SH-SY5Y (cell line): ENCODE data around the gene KIF3B.

ENCODE experiments used
- GATA2 ChIP-seq: IDR thresholded peaks from 2 replicates; pipeline ENCODE4 v1.6.1; 2011; ENCODE audit warnings: mild to moderate bottlenecking, low read depth, low read length
- GATA3 ChIP-seq: IDR thresholded peaks from 2 replicates; pipeline ENCODE4 v1.6.1; 2011; ENCODE audit warnings: low read depth, mild to moderate bottlenecking, low read length, moderate library complexity

KIF3B gene

DNA sequence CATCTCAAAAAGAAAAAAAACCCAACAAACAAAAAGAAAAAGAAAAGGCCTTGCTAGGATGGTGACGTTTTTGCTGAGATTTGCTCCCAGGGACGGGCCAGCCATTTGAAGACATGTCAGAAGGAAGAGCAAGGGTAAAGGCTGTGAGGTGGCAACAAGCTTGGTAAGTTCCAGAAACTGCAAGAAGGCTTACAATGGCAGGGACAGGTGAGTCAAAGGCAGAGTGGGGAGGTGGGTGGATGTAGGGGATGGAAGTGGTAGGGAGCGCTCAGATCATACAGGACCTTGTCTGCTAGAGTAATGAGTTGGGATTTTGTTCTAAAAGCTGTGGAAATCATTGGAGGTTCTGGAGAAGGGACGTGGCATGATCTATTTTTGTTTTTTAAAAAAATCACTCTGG lies 4.3 kb downstream of the KIF3B start:
- TF ChIP-seq GATA3 = no peak
- no peak for TF ChIP-seq GATA2

DNA sequence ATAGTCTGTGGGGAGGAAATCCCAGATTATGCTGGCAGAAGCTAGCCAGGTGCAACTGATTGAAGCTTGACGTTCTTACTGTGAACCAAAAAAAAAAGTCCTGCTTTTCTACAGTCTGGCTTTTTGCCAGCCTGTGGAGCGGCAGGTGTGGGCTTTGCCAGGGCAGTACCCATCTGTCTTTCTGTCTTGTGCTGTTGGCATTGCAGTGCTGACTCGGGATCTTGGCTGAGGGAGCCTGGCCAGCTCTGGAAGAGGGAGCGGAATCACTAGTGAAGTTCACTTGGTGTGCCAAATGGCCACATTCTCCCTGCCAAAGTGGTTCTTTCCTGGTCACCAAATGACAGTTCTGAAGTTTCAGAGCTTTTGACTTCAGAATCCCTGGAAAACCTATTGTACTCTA lies 5.0 kb downstream of the KIF3B start:
- TF ChIP-seq GATA2 (no peak), GATA3 (no peak)

DNA sequence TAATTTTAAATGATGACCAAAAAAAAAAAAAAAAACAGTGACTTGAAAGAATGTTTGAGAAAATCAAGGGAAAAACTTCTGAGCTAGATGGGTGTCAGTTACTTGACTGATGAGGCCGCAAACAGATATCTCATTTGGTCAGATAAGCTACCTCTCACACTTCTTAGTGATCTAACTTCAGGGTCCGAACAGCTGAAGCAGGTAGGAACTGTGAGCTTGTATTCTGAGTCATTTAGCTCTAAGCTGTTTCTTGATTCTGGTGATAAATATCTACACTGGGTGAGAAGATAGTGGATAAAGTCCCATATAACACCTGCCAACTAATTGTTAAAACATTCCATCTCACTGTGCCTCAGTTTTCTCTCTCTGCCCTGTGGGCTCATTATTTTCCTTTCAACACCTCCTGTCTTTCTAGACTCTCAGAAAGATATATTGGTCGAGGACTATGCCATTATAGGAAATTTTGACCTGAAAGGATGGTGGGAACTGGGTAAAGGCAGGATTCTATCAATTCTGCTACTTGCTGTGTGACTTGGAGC lies 7.7 kb downstream of the KIF3B start:
- TF ChIP-seq GATA2 = no peak
- TF ChIP-seq GATA3 = no peak

DNA sequence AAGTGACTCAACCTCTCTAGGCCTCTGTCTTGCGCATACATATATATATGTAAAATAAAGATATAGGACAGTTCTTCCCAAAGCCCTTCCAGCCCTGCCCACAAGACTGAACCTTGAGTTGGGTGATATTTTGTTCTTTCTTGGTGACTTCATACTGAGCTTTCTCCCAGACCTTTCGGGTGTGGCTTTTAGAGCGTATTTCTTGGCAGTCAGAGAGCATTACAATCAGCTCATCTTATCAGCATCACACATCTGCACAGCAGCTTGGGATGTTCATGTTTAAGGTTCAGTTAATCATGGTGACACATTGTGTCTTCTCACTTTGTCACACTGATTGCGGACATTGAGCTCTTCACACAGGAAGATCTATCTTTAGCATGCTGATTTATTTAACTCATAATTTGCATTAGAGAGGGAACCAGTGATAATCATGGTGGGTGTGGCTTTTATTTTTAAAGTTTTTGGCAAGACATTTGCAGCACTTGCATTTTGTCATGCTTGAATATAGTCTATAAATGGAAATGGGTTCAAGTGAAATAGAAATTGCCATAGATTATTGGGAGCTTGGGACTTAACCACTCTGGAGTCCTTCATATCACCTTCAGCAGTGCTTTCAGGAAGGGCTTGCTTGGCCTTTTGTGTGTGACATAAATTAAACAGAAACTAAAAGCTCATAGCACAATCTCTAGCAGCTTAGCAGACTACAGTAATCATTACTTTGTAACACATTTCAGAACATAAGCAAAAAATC lies 8.3 kb downstream of the KIF3B start:
- TF ChIP-seq GATA3 (no peak), GATA2 (no peak; the same call in 1 of the 2 replicates)

DNA sequence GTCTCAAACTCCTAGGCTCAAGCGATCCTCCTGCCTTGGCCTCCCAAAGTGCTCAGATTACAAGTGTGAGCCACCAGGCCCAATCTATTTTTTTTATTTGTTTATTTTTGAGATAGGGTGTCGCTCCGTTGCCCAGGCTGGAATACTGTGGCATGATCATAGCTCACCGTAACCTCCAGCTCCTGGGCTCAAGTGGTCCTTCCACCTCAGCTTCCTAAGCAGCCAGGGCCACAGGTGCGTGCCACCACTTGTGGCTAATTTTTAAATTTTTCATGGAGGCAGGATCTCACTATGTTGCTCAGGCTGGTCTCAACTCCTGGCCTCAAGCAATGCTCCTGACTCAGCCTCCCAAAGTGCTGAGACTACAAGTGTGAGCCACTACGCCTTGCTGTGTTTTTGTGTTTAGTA lies 9.8 kb downstream of the KIF3B start:
- no peak for TF ChIP-seq GATA2
- no peak for TF ChIP-seq GATA3

DNA sequence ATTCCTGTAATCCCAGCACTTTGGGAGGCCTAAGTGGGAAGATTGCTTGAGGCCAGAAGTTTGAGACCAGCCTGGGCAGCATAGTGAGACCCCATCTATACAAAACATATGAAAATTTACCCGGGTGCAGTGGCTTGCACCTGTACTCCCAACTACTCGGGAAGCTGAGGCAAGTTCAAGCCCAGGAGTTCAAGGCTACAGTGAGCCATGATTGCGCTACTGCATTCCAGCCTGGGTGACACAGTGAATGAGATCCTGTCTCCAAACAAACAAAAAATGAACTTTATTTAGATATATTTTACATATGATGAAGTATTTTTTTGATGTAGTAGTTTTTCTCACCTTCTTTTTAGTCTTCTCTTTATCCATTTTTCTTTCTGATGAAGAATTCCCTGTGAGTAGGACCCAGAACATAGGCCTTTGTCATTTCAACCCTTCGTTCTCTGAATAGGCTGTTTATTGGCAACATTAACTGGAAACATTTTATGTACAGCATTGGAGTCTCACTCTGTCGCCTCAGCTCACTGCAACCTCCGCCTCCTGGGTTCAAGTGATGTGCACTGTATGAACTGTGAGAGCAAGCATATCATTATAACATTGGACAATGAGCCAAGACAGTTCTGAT lies 10.9 kb downstream of the KIF3B start:
- no peak for TF ChIP-seq GATA2
- TF ChIP-seq GATA3 = no peak

DNA sequence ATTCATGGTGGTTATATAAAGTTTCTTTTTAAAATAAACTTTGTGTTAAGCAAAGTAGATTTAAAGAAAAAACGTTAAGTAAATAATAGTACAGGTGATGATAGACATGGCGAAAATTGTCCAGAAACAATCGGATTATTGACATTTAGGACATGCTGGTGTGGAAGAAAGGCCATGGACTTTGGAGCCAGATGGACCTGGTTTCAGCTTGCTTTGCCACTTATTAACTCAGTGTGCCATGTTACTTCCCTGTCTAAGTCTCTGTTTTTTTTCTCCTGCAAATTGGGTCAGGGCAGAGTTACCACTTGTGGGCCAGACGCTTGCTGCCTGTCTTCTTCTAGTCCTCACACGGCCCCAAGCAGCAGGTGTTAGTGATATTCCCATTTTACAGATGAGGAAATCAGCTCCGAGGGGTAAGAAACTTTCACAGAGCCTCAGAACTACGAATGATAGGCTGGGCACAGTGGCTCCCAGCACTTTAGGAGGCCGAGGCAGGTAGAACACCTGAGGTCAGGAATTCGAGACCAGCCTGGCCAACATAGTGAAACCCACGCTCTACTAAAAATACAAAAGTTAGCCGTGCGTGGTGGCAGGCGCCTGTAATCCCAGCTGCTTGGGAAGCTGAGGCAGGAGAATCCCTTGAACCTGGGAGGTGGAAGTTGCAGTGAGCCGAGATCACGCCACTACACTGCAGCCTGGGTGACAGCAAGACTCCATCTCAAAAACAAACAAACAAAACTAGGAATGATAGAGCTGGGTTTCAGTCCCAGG lies 12.4 kb downstream of the KIF3B start:
- TF ChIP-seq GATA2 = no peak
- no peak for TF ChIP-seq GATA3

DNA sequence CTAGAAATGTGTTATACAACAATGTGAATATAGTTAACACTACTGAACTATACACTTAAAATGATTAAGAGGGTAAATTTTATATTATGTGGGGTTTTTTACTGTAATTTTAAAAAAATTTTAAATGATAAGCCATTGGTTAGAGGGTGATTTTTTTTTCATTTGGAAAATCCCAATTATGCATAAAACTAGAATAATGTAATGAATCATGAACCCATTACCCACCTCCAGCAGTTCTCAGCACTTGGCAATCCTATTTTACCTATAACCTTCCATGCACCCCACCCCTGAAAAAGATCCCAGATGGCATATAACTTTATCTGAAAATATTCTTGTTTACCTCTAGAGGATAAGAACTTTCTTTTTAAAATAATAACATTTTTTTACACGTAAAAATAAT lies 13.7 kb downstream of the KIF3B start:
- TF ChIP-seq GATA3 = no peak
- no peak for TF ChIP-seq GATA2

DNA sequence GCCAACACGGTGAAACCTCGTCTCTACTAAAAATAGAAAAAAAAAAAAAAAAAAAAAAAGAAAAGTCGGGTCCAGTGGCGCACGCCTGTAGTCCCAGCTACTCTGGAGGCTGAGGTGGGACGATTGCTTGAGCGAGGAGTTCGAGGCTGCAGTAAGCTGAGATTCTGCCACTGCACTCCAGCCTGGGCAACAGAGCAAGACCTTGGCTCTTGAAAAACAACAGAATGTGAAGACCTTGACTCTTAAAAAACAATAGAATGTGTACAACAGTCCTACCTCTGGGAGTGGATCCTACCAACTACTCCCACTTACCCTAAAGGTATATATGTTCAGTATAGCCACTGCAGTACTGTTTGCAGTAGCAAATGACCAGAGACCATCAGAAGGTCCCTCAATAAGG lies 15.1 kb downstream of the KIF3B start:
- no peak for TF ChIP-seq GATA2
- TF ChIP-seq GATA3 = no peak

DNA sequence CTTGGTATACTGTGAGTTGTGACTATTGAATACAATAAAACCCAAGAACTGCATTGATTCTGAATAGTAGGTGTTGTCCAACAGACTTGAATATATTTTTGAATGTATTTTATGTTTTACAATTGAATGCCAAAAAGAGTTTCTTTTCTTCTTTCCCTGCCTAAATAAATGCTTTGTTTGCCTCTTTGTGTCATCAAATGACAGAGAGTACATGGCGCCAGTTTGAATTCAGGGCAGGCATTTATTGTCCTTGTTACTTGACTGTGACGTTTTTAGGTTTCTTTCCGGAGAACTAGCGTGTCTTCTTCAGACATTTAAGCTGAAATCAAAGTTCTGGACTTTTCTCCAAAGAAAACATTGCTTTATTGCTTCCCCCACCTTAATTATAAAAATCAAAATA lies 16.6 kb downstream of the KIF3B start:
- TF ChIP-seq GATA3 = no peak
- TF ChIP-seq GATA2 = no peak

DNA sequence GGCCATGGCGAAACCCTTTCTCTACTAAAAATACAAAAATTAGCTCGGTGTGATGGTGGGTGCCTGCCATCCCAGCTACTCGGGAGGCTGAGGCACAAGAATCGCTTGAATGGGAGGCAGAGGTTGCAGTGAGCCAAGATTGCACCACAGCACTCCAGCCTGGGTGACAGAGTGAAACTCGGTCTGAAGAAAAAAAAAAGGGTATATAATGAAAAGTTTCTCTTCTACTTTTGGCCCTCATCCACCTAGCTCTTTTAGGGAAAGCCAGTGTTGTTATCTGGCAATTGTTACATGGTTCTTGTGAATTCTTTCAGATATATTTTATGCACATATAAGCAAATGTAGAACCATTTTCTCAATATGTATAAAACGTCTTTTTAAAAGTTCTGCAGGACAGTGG lies 19.0 kb downstream of the KIF3B start:
- TF ChIP-seq GATA2 (no peak), GATA3 (no peak)

DNA sequence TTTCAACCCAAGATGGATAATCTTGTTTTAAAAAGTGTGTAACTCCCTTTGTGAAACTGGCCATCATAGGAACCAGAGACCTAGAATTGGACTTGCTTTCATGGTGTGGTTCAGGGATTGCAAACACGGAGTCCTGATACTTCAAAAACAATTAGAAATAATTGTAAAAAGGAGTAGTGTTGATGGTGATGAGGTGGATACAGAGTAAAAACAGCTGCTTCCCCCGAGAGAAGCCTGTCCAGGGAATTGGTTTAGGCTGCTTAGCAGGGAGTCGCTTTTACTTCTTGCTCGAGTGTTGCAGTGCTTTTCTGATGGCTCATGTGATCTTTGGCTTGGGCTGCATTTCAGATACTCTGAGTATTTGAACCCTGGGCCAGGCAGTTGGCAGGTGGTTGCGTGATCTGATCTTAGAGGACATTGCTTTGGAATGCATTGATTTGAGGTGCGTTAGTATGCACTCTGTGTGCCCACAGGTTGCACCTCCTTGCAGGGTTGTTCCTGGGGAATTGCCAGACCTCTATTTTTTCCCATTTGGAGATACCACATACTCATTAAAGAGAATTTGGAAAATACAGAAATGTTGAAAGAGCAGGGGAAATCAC lies 19.5 kb downstream of the KIF3B start:
- TF ChIP-seq GATA2 = no peak
- no peak for TF ChIP-seq GATA3

DNA sequence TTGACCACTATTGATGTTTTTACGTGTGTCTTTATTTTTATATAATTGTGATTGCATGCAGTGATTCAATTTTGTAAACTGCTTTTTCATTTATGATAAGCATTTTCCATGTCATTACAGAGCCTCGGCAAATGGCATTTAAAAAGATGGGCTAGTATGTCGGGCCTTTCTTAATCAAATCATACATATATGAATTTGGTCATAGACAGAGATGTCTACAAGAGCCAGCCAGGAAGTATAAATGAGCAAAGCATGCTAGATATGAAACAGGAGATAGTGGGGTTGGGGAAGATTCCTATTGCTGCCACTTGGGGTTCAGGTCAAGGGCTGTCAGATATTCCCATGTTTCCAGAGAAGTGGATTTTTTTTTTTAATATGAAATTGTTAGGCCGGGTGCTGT lies 20.0 kb downstream of the KIF3B start:
- TF ChIP-seq GATA3 (no peak), GATA2 (no peak)

DNA sequence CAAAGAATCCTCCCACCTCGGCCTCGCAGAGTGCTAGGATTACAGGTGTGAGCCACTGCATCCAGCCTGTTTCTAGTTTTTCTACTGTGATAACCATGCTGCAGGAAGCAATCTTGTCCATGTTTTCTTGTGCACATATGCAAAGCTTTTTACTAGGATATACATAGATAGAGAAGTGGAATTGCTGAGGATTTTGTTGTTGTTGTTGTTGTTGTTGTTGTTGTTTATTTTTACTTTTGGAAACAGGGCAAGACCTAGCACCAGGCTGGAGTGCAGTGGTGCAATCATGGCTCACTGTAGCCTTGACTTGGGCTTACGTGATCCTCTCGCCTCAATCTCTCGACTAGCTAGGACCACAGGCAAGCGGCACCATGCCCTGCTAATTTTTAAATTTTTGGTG lies 23.2 kb downstream of the KIF3B start:
- TF ChIP-seq GATA2 (no peak), GATA3 (no peak)
